Muscle of leg (tissue), 11 donors: Measurements from ENCODE around the gene KMT2D. TPM values are rescaled to one million over a fixed set of nuclear protein-coding genes. Genes with fewer than 3 reads are reported as not detected.

Experiments
- DNase-seq: peaks from one replicate; pipeline ENCODE4 v3.0.0; 2013
- H3K27ac ChIP-seq: one replicate; pipeline ENCODE4 v1.5.1; 2013; ENCODE audit warnings: mild to moderate bottlenecking, low read length, control low read depth
- H3K27me3 ChIP-seq: one replicate; pipeline ENCODE4 v1.6.1; 2013; ENCODE audit warnings: low read length; ENCODE audit not compliant: control insufficient read depth, insufficient read depth
- H3K36me3 ChIP-seq: one replicate; pipeline ENCODE4 v1.6.1; 2013; ENCODE audit warnings: low read length; ENCODE audit not compliant: control insufficient read depth, insufficient read depth
- H3K4me1 ChIP-seq: one replicate; pipeline ENCODE4 v1.6.1; 2013; ENCODE audit warnings: low read length; ENCODE audit not compliant: control insufficient read depth, insufficient read depth
- H3K4me3 ChIP-seq: one replicate; pipeline ENCODE4 v1.5.1; 2013; ENCODE audit warnings: low read length, control low read depth
- H3K9me3 ChIP-seq: replicated peaks from 2 replicates; pipeline ENCODE4 v1.6.1; 2013; ENCODE audit warnings: low read depth, low read length; ENCODE audit not compliant: control insufficient read depth
- WGBS: methylation state at CpG from one replicate; pipeline ENCODE4 v1.1.5; 2013; ENCODE audit warnings: missing lambda C conversion rate; ENCODE audit not compliant: insufficient coverage; 5-methylcytosine and 5-hydroxymethylcytosine counted together
- polyA plus RNA-seq, 8 donors: library from polyadenylated mRNA; unstranded; fragments of 120-200 nt; gene quantifications; one replicate each; pipeline versions ENCODE4 v1.2.1 to v1.2.3, GENCODE V29; 2013; ENCODE audit warnings: inconsistent platforms in 1 of 8, low replicate concordance in 1 of 8; ENCODE audit not compliant: insufficient read length in 8 of 8, insufficient read depth in 1 of 8
- total RNA-seq: library from RNA; stranded (reverse); fragments of 120-200 nt; gene quantifications from one replicate; pipeline ENCODE4 v1.2.4, GENCODE V29; 2013

The KMT2D gene
- total and polyA plus RNA-seq, 9 donors = 25.6 to 58.0 (median 44.2) TPM

GRCh38 chr12:49020441-49020840 is 40.2 kb downstream of the KMT2D start:
- Histone ChIP-seq H3K4me1 (peaks cover 17% of the 10 kb centered on the region), H3K9me3 (no peaks in the 10 kb centered on the region), H3K36me3 (peaks cover 52% of the 10 kb centered on the region), H3K27me3 (no peaks in the 10 kb centered on the region), H3K4me3 (no peak overlapping the region), H3K27ac (no peak overlapping the region)
- no CpG with 5 or more reads among the region's 6 CpGs for WGBS
- peak; percentile 15 for DNase-seq

- WGBS = 0% methylated on average over 1 of the region's 10 CpGs
- Histone ChIP-seq H3K4me1 (peaks cover 17% of the 10 kb centered on the region), H3K9me3 (no peaks in the 10 kb centered on the region), H3K27me3 (no peaks in the 10 kb centered on the region), H3K4me3 (no peak overlapping the region), H3K27ac (peak overlapping the region; percentile 96), H3K36me3 (peaks cover 45% of the 10 kb centered on the region)
- DNase-seq = peak; percentile 63
These were observed 40.9 kb downstream of the KMT2D start for GRCh38 chr12:49019443-49020324.

GRCh38 chr12:49019120-49019430 is 41.5 kb downstream of the KMT2D start:
- no CpG with 5 or more reads among the region's 8 CpGs for WGBS

GRCh38 chr12:49018261-49019119 is 42.1 kb downstream of the KMT2D start, which contains the start of gene PRKAG1:
Gene PRKAG1, minus strand, starts transcription at chr12:49018776. Its CDS starts 36 bp downstream, at chr12:49018740.
- H3K9me3 ChIP-seq = no peaks in the 10 kb centered on the region
- peaks cover 17% of the 10 kb centered on the region for H3K4me1 ChIP-seq
- under 1% methylated on average over 50 of the region's 59 CpGs for WGBS
- peak within 1 kb of the TSS; percentile 87 for H3K4me3 ChIP-seq
- DNase-seq = peak; percentile 99
- peak within 1 kb of the TSS; percentile 96 for H3K27ac ChIP-seq
- no peaks in the 10 kb centered on the region for H3K27me3 ChIP-seq
- peaks cover 33% of the 10 kb centered on the region for H3K36me3 ChIP-seq

More at GRCh38 chr12:49019120-49019430, 41.5 kb downstream of the KMT2D start:
- Histone ChIP-seq H3K27ac (peak overlapping the region; percentile 96), H3K27me3 (no peaks in the 10 kb centered on the region), H3K4me1 (peaks cover 17% of the 10 kb centered on the region), H3K4me3 (peak overlapping the region; percentile 87), H3K36me3 (peaks cover 39% of the 10 kb centered on the region), H3K9me3 (no peaks in the 10 kb centered on the region)
- no peak for DNase-seq

- peaks cover 17% of the 10 kb centered on the region for H3K4me1 ChIP-seq
- H3K9me3 ChIP-seq = no peaks in the 10 kb centered on the region
- H3K36me3 ChIP-seq = peaks cover 27% of the 10 kb centered on the region
- no peaks in the 10 kb centered on the region for H3K27me3 ChIP-seq
- H3K4me3 ChIP-seq = peak overlapping the region; percentile 87
- WGBS = 0% methylated on average over 8 of the region's 8 CpGs
- DNase-seq = peak; percentile 70
- peak overlapping the region; percentile 96 for H3K27ac ChIP-seq
These were observed 42.7 kb downstream of the KMT2D start for GRCh38 chr12:49017891-49018260.

- Histone ChIP-seq H3K27me3 (no peaks in the 10 kb centered on the region), H3K9me3 (no peaks in the 10 kb centered on the region), H3K4me3 (no peak overlapping the region), H3K27ac (no peak overlapping the region), H3K36me3 (peaks cover 23% of the 10 kb centered on the region), H3K4me1 (peaks cover 17% of the 10 kb centered on the region)
- no CpG with 5 or more reads among the region's 1 CpG for WGBS
- no peak for DNase-seq
These were observed 45.4 kb downstream of the KMT2D start for GRCh38 chr12:49015196-49015595.

- Histone ChIP-seq H3K4me1 (peaks cover 13% of the 10 kb centered on the region), H3K27ac (no peak overlapping the region), H3K4me3 (no peak overlapping the region), H3K27me3 (no peaks in the 10 kb centered on the region), H3K9me3 (no peaks in the 10 kb centered on the region), H3K36me3 (peaks cover 26% of the 10 kb centered on the region)
- 67% methylated on average over 1 of the region's 1 CpG for WGBS
- peak; percentile 38 for DNase-seq
These were observed 46.0 kb downstream of the KMT2D start for GRCh38 chr12:49014547-49014946.

GRCh38 chr12:49013428-49013827 is 47.2 kb downstream of the KMT2D start:
- no CpG with 5 or more reads among the region's 3 CpGs for WGBS
- no peak for DNase-seq
- Histone ChIP-seq H3K9me3 (no peaks in the 10 kb centered on the region), H3K36me3 (peaks cover 31% of the 10 kb centered on the region), H3K4me1 (peaks cover 10% of the 10 kb centered on the region), H3K27ac (no peak overlapping the region), H3K27me3 (no peaks in the 10 kb centered on the region), H3K4me3 (no peak overlapping the region)

- Histone ChIP-seq H3K36me3 (peaks cover 33% of the 10 kb centered on the region), H3K9me3 (no peaks in the 10 kb centered on the region), H3K4me1 (peaks cover 8% of the 10 kb centered on the region), H3K27me3 (no peaks in the 10 kb centered on the region), H3K27ac (no peak overlapping the region), H3K4me3 (no peak overlapping the region)
- DNase-seq = no peak
These were observed 47.9 kb downstream of the KMT2D start for GRCh38 chr12:49012739-49013138.
